Effector CD8-positive, alpha-beta T cell (primary cell): ENCODE results near the gene ABTB1.
"Not testable (repeated sequence)": the region's sequence is repeated elsewhere in the genome, so short reads cannot be mapped to it uniquely, and the experiment has no call there.

ENCODE experiments used
- DNase-seq: peaks from one replicate; lab custom pipeline; 2025; lab: John Stamatoyannopoulos, UW

The ABTB1 gene

DNA sequence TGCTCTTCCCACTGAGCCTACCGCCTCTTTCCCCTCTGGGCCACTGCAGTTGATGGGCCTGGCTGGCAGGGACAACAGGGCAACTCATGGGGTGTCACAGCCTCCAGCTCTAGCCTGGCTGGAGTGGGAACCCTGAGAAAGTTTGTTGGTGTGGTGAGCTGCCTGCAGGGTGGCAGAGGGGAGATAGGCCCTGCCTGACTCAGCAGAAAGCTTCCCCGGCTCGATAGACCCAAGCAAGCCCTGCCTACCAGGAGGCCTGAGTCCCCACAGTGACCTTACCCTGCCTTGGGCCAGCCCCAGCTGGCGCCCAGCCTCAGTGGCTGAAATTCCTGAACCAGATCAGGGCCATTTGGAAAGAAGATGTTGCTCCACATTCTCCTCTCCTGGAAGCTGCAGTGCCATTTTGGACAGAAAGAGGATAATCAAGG is 29.4 kb downstream of the ABTB1 start:
- DNase-seq, result no peak

DNA sequence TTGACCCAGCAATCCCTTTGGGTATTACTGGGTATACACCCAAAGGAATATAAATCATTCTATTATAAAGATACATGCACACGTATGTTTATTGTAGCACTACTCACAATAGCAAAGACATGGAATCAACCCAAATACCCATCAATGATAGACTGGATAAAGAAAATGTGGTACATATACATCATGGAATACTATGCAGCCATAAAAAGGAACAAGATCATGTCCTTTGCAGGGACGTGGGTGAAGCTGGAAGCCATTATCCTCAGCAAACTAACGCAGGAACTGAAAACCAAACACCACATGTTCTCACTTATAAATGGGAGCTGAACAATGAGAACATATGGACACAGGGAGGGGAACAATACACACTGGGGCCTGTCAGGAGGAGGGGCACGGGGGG is 32.1 kb downstream of the ABTB1 start:
- DNase-seq, result not testable (repeated sequence)

DNA sequence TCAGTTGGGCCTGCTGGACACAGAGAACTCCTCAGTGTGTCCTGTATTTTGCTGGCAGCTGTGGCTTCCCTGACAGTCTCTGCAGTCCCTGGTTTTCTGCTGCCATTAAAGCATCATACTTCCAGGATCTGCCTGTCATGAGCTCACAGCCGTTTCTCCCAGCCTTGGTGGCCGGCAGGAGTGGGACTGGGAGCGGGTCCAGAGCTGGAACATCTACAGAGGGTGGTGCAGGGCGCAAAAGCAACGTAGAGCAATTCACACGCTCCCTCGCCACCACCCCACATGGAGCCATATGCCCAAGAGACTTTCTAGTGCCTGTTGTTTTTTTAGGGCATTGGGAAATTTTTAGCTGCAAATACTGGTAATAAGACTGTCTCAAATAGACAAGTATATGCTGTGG is 33.6 kb downstream of the ABTB1 start:
- no peak for DNase-seq

DNA sequence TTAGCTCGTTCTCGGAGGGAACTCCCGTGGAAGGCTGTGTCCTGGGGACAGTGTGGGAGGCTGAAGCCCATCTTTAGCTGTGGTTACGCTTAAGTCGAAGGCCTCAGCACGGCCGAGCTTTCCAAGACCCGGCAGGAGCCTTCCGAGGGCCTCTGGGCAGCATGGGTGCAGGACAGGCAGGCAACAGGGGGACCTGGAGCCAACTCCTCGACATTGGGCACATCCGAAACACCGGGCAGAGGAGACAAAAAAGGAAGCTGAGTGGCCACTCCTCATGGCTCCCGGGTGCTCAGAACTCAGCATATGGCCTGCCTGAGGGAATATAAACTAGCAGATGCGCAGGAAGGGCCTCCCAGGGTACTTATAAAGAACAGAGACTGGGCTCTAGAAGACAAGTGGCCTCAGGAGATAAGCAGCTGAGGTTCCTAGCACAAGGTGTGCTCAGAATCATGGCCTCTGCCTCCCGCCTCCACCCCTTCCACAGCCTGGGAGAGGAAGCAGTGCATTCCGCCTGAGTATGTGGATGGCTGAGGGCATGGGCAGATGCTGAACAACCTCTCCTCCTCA is 34.1 kb downstream of the ABTB1 start:
- no peak for DNase-seq

DNA sequence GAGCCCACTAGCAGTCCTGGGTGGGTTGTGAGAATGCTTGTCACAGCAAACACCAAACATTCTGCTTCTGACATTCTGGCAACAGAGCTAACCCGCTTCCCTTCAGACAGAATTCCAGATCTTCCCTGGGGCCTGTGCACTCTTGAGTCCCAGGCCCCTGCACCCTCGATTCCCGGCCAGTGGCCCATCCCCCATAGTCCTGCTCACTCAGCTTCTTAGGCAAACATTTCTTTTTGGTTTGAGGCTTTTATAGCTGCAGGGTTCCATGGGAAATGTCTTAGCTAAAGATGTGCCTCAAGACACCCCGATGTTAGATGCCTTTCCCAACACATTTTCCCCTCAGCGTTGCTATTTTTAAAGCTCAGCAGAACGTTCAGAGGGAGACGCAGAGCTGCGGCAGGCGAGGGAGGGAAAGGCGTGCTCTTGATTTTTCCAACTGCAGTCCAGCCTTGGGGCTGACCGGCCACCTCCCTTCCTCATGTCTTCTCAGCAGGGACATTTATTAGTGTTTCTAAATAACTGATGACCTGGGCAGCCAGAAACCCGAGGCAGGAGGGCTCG is 35.2 kb downstream of the ABTB1 start:
- DNase-seq, result no peak

DNA sequence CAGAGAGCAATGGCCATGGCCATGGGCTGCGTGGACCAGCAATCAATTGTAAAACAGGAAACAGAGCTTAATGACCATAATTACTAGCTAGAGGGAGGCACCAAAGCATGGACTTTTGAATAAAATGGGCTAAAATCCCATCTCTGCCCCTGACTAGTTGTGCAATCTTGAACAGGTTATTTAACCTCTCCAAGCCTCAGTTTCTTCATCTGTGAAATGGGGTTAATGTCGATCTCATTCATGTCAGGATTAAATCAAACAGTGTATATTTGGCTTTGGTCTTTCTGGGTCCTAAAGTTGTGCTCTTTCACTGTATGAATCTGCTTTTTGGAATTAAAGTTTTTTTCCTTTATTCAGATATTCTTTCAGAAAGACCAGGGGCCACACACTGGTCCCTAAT is 36.1 kb downstream of the ABTB1 start:
- DNase-seq, result no peak

DNA sequence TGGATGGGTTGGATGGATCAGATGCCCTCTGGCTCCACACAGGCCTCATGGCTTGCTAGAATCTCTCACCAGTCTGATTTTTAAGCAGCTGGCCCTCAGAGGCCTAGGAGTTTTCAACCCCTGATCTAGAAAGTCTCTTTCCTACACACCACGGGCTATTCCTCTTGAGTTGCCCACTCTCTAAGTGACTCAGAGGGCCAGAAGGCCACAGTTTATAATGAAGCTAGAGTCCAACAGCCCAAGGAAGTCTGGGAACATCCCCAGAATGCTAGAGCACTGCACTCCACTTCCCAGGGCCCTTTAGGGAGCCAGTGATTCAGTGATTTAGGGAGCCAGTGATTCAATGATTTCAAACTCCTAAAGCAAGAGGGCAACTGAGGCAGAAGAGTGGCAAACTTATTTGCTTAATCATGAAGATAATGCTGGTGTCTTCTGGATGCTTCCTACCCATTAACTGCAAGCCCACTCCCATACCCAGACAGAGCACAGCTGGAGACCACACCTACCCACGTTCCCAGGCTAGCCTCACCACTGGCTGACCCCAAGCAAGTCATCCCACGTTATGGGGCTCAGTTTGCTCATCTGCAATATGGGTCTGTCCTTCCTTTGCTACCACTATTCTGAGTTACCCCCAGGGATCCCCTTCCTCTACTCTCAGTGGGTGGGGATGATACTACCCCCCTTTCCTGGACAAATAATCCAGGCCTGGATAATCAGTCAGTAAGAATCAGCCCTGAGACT is 36.7 kb downstream of the ABTB1 start:
- DNase-seq, result no peak

DNA sequence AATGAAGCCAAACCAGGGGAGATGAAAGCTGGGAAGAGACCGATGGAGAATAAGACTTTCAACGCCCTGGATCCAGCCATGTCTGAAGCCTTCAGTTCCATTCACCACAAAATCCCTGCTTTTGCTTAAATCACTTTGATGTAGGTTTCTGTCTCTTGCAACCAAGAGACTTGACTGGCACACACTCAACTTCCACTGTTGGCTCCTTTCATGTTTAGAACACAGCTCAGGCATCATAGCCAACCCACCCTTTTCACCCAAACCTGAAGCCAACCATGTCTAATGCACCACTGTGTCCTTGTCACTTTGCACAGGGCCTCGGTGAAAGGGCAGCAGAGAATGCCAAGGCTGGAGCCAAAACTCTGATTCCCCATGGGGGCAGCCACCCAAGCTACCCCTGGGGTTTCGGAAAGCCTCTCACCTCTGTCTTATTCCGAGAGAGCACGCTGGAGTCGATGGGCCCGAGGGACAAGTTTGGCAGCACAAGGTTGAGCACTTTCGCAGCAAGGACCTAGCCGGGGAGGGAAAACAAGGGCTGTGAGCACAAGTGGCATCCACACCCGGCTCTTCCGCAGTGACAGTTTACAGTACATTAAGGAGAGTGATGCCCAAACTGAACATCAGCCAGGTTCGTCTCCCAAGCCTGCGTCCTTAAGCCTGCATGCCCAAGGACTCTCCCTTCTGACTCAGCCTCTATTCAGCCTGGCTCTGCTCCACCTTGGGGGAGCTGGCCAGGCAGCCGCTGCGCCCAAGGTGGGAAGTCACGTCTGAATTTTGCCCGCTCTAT is 37.6 kb downstream of the ABTB1 start:
- no peak for DNase-seq

DNA sequence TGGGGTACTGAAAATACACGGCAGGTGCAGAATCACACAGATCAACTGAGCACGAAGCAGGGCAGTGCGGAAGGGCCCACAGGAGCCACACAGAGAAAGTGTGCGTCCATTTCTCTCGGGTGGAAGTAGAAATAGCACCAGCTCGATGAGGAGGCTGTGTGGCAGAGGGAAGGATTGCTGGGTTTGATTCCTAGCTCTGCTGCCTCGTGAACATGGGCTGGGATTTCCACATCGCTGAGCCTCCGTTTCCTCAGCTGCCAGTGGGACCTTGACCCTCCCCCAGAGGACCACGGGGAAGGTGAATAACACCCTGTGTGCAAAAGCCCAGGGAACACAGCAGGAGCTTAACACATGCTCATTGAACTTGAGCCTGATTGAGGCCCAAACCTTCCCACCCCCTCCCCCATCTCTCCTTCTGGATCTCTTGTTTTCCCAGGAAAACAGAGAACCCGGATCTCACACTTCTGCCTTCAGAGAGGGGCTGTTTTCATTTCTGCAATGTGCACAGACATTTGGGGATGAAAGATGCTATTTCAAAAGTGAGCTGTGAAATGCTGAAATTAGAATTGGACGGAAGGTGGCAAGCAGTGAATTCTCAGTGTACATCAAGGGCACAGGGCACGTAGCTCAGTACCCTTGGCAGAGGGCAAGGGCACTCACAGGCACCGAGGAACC is 38.4 kb downstream of the ABTB1 start:
- DNase-seq, result no peak

DNA sequence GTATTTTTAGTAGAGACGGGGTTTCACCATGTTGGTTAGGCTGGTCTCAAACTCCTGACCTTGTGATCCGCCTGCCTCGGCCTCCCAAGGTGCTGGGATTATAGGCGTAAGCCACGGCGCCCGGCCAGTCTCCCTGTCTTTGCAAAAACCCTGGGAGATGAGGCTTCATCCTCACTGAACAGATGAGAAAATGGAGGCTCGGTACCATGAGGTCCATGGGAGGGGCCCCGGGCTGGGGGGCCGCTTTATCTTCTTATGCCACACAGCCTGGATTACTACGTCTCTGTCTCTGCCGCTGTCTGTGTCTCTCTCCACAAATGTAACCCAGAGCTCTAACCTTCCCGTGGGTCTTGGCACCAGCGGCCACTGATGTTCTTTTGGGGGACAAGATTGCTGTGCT is 39.1 kb downstream of the ABTB1 start:
- no peak for DNase-seq

DNA sequence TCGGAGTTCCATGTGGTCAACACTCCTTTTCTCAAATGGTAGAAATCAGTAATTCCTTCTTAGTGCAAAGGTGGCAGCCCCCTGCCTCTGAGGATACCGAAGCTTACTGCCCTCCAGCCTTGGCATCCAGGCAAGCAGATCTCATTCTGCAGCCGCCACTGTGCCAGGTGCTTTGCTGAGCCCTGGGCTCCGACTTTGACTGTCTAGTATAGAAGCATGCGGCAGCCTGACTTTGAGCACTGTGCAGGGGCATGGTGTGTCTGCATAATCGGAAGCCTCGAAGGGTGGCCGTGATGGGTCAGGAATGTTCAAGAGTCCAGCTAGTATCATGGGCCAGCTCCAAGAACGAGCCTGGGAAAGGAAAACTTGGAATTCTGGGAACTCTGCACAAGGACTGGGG is 39.7 kb downstream of the ABTB1 start:
- DNase-seq, result no peak

DNA sequence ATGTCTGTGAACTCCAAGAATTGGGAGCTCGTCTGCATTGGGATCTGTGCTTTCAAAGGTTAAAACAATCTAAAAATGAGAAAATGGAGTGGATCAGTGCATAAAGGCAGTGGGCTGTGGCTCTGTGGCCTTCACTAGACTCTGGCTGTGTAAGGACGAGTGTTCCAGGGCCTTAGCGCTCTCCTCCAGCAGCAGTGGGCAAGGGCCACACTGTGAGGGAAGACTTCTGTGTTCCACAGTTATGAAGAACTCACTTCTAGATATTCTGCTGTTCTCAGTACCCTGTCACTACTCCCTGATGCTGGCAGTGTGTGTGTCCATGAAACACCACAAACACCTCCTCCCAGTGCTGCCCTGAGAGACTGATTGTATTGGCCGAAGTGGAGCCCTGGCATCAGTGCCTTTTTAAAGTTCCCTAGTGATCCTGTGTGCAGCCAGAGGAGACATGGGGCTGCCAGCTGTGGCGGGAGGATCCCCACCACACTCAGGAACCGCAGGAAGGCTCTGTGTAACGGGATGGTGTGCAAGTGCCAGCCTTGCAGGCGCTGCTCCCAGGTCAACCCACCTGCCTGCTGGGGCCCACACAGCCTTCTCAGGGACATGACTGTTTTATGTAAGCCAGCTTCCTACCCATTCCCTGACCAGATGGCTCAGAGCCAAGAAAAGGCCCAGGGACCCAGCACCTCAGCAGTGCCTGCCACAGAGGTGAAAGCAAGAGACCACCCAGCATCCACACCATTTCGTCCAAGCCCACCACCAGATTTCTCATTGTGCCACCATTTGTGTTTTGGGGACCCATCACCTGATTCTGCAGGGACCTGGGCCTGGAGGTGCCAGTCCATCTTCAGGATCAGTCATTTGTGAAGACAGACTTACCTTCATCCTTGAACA is 40.4 kb downstream of the ABTB1 start:
- no peak for DNase-seq

DNA sequence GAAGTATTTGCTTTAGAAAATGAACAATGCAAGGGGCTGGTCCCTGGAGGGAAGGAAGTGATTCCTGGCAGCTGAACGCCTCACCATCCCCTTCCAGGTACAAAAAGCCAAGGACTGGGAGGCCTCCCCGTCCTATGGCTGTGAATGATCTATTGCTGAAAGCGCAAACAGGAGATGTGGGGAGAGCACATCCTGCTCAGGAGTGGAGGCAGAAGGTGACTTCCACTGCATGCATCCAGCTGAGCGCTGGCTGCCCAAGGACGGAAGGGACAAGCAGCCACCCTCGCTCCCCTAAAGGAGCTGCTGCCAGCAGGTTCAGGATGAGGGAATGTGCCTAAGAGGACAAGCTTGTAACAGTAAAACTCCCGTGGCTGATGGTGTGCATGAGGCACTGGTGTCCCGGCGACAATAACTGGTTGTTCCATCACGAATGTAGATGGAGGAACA is 41.4 kb downstream of the ABTB1 start:
- no peak for DNase-seq

DNA sequence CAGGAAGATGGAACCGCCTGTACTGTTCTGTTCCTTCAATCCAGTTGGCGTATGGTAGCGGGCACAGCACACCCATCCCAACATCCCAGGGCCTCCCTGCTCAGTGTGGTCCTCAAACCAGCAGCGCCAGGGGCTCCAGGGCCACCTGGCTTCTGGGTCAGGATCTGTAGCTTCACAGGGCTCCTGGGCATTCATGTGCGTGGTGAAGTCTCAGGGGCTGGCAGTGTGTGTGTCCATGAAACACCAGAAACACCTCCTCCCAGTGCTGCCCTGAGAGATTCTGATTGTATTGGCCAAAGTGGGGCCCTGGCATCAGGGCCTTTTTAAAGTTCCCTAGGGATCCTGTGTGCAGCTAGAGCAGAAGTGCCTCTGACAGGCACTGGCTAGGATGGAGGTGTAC is 42.1 kb downstream of the ABTB1 start:
- no peak for DNase-seq

DNA sequence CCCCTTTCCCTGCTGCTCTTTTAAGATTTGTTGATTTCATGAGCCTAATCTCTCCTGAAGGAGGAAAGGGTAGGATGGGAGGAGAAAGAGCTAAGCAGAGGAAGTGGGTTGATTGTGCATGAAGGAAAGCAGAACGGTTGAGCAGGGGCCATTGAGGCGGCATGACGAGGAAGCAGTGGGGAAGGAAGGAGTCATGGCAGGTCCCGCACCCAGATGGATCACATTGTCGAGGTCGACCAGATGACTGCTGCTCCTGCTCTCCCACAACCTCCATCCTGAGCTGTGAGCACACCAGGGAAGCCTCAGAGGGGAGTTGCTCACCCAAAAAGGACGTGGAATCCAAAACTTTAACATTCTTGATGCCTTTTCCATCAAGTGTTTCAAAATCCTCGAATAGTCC is 42.8 kb downstream of the ABTB1 start:
- DNase-seq, result no peak

DNA sequence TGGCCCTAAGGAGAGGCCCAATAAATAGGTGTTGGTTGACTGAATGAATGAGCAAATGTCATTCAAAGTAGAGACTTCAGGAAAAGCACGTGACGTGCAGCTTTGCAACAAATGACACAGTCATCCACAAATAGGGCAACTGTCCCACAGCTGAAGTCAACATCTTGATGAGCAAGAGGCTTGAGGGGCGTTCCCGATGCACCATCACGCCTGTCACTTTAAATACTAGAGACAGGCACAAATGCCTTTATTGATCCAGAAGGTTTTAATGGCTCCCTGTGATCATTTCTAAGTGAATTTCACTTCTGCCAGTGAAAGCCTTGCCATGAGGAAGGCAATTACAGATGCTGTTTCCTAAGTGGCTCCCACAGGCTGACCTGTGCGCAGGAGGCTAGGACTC is 43.6 kb downstream of the ABTB1 start:
- DNase-seq, result no peak

DNA sequence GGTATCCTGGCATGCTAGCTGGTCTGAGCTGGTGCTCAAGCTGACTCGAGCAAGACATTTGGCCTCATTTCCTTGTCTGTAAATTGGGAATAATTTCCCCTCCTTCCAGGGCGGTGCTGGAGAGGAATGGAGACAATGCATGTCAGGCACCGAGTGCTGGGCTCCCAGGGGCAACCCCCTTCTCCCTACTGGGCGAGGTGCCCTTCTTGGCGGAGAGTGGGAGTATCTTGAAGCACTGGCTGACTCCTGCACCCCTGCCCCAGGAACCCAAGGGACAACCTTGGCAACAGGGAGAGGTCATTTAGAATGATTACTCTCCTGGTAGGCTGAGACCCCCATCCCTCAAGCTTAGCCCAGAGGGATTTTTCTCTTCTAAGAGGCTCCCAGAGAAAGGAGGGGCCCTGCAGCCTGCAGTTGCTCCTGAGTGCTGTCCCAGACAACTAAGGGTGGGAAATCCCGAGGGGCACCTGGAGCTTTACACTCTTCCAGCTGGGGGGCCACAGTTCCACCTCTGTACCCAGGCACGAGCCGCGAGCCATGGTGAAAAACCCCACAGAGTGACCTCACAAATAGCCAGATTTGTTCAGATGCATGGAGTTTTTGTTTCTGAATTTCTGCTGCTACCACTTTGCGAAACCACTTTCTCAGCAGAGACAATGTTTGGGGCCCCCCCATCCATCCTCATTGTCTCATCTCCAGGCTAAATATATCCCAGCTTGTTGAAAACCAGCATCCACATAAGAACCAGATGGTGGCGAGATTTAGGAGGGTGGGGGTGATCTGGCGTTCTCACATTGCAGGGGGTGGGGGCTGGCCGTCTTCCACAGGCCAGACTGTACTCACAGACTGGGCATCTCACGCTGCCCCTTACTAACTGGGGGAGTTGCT is 44.8 kb downstream of the ABTB1 start:
- no peak for DNase-seq

DNA sequence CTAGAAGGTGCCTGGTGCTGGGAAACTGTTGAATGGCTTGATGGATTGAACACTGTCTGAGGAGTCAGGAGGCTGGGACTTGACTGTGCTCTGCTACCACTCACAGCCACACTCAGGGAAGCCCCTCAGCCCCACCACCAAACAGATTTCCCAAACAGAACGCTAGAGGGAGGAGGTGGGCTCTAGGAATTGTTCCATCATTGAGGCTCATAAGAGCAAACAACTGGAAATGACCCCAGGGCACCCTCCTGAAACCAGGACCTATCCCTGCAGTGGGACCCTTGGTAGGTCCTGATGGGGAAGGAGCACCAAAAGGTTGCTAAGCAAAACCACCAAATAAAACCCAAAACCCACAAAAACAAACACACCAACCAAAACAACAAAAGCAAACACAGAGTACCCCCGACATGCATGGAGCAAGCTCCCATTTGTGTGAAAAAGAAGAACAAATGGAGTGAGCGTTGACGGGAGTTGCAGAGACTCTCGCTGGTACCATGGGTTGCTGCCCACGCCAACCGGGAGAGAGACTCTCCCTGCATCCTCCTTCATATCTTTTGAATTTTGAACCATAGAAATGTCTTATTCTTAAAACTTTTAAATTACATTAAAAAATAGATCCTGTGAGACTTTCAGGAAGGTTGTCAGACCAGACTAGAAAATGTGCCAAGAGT is 45.6 kb downstream of the ABTB1 start:
- no peak for DNase-seq

DNA sequence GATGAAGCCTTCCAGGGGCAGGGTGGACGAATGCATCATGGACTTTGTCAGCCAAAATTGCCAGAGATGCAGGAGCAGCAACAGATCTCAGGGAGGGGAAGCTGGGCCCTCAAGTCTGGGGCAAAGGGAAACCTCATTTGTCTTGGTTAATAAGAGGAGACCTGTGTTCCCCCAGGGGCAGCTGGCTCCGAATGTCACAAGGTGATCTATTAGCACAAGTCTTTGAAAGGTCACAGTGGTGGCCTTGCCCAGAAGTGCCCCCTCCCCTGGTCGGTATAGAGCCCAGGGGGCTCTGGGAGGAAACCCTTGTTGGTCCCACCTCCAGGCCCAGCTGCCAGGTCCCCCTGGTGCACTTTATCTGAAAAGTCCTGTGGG is 46.2 kb downstream of the ABTB1 start:
- DNase-seq, result no peak

DNA sequence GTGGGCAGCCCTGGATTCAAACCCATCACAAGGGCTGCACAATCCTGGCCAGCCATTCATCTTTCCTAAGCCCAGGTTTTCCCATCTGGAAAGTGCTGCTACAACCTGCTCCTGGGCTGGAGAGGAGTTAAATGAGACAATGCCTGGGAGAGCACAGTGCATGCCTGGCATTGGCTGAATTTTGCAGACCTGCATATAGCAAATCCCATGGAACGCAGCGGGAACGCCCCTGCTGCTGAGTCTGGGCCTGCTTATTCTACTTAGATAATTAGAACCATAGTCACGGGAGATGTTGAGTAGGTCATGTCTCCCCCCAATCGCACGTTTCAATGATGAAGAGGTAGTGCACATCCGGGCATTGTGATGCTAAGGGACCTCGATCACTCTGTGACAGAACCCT is 46.6 kb downstream of the ABTB1 start:
- no peak for DNase-seq
